GM19324 (cell line): ENCODE data around the gene JMY.
A peak's percentile ranks its signal among the peaks of the same experiment; 100 is the strongest.
"Not testable (repeated sequence)": the region's sequence is repeated elsewhere in the genome, so short reads cannot be mapped to it uniquely, and the experiment has no call there.

Experiments used
- ATAC-seq: cut with Tn5 transposase; IDR thresholded peaks from one replicate; pipeline ENCODE4 v1.9.1; 2021; ENCODE audit warnings: mild to moderate bottlenecking, moderate library complexity; ENCODE audit not compliant: unreplicated experiment, low FRiP score

JMY gene

DNA sequence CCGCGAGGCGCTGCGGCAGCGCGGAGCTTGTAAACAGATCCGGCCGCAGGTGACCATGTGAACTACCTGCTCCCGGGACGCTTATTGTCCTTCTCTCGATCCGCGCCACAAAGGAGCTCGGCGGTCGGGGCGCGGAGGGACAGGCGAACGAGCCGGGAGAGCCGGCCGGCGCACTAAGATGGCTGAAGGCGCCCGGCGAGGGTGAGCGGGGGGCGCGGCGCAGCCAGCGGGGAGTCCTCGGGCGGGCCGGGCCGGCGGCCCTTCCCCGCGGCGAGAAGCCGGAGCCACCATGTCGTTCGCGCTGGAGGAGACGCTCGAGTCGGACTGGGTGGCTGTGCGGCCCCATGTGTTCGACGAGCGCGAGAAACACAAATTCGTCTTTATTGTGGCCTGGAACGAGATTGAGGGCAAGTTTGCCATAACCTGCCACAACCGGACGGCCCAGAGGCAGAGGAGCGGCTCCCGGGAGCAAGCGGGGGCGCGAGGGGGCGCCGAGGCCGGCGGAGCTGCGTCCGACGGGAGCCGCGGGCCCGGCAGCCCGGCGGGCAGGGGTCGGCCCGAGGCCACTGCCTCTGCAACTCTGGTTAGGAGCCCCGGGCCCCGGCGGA, 535 bp downstream of the JMY start:
- peak; percentile 27 for ATAC-seq

DNA sequence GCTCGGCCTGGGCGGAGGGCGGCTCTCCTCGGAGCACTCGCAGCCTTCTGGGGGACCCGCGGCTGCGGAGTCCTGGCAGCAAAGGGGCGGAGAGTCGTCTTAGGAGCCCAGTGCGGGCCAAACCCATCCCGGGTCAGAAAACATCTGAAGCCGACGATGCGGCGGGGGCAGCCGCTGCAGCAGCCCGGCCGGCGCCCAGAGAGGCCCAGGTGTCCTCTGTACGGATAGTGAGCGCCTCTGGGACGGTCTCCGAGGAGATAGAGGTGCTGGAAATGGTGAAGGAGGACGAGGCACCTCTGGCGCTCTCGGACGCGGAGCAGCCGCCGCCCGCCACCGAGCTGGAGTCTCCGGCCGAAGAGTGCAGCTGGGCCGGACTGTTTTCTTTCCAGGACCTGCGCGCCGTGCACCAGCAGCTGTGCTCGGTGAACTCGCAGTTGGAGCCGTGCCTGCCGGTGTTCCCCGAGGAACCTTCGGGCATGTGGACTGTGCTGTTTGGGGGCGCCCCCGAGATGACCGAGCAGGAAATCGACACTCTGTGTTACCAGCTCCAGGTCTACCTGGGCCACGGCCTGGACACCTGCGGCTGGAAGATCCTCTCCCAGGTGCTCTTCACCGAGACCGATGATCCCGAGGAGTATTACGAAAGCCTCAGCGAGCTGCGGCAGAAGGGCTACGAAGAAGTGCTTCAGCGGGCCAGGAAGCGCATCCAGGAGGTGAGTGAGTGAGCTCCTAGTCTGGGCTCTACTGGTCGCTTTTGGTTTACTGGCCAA, 1.2 kb downstream of the JMY start:
- ATAC-seq: peak; percentile 20

DNA sequence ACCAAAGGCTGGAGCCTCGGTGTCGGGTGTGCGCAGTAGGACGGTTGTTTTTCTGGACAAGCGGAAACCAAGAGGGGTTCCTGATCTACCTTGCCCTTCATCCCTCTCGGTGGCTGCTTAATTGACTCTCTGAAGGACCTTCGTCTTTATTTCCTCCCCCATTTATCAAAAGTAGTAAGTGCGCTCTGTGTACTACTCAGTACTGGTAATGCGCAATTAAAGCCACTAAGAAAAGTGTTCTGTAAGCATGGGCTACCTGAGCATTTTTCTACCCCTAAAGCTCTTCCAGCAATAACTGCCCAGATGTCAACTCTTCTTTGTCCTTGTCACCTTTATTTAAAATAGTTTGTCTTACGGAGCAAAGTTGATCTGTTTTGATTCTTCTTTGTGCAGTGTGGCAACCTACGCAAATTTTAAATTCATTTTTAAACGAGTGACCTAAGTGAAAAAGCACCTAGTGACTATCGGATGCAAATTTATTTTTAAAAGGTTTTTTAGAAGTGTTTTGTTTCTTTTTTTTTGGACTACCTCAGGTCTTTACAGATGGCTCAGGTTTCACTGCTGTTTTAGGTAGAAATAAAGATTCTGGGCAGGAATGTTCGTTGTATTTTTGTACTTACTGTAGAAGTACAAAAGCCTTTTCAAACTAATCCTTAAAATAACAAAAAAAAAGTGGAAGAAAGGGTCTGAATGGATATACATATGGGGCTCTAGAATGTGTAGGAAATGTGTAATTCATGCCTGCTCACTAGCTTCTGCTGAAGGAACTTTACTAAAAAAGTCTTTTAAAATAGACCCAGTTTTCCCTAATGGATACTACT, 2.0 kb downstream of the JMY start:
- ATAC-seq: no peak

DNA sequence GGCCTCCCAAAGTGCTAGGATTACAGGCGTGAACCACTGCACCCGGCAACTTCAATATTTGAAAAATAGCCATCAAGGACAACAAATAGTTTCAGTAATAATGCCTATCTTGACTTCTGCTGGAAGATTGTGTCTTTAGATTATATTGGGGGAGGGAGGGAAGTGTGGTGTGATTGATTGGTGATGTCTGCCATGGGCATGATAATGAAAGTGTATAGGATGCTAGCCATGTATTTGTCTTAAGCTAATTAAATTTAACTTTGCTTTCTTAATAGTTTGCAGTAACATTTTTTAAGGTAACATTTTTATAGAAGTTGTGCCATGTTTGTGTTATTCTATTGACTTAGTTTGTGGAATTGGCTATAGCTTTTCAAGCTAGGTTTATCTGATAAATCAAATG, 4.6 kb downstream of the JMY start:
- ATAC-seq: no peak

DNA sequence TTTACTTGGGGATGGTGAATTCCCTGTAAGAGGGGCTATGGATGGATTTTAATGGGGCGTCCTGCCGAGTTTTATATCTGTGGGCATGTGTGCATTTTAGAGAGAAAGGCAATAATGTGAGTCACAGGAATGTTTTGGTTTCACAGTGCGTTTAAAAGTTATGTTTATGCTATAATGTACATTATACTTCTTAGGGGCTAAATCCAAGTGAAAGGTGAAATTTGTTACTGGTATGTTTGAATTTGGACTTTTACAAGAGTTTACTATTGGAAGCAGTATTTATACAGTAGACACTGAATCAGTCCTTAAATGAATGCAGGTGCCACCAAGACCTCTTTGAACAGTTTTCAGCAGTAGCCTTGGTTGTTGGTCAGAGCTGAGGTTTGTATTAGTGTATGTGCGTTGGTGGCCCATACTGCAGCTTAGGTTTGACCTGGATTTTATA, 5.6 kb downstream of the JMY start:
- no peak for ATAC-seq

DNA sequence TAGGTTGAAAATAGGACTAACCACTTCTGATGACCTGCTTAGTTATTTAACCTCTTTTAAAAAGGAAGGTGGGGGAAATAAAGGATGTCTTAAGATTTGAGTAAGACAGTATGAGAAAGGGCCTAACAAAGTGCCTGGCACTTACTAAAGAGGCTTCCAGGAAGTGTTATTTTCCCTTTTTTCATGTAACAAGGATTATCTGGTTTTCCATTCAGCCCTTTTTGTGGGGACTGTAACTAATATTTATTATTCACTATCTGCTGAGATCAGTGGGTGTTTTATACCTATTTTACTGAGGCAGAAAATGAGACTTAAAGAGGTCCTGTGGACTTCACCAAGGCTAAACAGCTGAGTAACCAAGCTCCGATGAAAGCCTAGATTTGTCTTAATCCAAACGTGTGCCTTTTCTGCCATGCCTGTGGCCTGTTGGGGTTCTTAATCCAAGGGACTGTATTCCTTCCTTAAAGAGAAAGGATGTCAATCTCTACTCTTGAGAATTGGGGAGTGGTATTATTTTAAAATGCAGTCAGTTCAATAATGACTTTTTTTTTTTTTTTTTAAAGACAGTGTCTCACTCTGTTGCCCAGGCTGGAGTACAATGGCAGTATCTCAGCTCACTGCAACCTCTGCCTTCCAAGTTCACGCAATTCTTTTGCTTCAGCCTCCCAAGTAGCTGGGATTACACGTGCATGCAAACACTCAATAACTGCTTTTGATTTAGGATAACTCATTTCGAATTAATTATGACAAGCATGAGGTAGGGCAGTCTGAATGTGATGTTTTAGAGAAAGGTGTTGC, 6.5 kb downstream of the JMY start:
- no peak for ATAC-seq

DNA sequence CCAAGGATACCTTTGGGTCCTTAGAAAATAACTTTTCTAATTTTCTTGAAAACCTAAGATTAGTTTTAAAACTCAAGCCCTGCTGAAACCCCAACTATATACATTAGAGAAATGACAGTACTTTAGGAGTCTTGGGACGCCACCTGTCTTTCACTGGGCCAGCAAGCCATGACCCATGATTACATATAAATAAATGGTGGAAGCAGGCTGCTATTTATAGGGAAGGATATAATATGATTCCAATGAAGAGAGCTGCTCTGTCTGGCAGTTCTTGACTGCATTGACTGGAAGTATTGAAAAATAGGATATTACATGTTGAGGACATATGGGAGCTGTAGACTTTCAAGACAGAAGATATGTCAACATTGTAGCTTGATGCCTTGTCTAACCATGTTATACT, 7.3 kb downstream of the JMY start:
- no peak for ATAC-seq

DNA sequence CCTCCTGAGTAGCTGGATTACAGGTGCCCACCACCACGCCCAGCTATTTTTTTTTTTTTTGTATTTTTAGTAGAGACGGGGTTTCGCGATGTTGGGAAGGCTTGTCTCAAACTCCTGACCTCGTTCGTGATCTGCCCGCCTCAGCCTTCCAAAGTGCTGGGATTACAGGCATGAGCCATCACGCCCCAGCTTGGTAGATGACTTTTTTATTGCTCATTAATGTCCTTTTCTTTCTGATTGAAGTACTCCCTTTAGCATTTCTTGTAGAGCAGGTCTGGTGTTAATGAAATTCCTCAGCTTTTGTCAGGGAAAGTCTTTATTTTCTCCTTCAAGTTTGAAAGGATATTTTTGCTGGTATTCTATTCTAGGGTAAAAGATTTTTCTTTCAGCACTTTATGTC, 18.1 kb downstream of the JMY start:
- ATAC-seq: not testable (repeated sequence)

DNA sequence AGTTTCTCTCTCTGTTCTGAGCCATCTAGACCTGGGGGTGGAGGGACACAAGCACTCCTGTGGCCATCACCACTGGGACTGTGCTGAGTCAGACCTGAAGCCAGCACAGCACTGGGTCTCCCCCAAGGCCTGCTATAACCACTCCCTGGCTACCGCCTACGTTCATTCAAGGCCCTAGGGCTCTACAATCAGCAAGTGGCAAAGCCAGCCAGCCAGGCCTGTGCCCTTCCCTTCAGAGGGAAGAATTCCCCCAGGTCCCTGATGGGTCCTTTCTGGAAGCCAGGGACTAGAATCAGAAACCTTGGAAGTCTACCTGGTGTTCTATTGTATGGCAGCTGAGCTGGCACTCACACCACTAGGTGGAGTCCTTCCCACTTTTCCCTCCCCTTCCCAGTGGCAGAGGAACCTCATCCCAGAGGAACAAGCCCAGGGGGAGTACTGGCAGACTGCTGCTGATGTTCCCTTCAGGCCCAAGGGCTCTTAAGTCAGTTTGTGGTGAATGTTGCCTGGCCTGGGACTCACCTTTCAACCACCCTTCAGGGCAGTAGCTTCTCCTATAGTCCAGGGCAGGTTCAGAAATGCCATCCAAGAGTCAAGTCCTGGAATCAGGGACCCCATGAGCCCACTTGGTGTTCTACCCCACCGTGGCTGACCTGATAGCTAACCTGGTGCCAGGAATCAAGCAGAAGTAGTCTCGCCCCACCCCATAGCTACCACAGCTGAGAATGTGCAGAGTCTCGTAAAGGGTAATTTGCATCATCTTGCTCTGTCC, 20.0 kb downstream of the JMY start:
- ATAC-seq: no peak

DNA sequence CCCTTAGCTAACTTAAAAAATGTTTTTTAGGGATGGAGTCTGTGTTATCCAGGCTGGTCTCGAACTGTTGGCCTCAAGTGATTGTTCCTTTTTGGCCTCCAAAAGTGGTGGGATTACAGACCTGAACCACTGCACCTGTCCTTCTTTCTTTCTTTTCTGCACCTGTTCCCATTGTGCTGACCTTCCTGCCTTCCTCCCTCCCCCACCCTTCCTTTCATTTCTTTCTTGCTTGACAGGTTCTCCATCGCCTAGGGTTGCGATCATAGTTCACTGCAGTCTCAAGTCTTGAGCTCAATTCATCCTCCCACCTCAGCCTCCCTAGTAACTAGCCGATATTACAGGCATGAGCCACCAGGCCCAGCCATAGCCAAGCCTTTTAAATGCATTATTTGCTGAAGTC, 20.6 kb downstream of the JMY start:
- no peak for ATAC-seq

DNA sequence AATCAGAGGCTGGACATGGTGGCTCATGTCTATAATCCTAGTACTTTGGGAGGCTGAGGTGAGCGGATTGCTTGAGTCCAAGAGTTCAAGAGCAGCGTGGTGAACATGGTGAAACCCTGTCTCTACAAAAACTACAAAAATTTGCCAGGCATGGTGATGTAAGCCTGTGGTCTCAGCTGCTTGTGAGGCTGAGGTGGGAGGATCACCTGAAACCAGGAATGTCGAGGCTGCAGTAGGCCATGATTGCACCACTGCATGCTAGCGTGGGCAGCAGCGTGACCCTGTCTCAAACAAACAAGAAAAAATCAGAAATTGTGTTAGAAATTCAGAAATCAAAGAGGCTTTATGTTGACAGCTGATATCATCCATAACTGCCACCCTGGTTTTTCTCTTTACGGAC, 21.4 kb downstream of the JMY start:
- no peak for ATAC-seq

DNA sequence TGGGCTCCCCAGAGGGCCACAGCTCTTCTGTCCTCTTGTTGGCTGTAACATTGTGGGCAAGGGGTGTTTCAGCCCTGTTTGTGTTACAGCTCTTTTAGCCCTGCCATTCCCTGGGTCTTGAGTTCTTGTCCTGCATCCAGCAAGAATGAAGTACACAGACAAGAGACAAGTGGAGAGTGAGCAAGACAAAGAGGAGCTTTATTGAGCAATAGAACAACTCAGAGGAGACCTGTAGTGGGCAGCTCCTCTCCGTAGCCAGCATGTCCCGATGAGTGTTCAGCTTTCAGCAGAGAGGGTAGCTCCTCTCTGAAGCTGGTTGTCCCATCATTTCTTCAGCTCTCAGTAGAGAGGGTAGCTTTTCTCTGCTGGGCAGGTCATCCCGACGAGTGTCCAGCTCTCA, 22.9 kb downstream of the JMY start:
- ATAC-seq: no peak

DNA sequence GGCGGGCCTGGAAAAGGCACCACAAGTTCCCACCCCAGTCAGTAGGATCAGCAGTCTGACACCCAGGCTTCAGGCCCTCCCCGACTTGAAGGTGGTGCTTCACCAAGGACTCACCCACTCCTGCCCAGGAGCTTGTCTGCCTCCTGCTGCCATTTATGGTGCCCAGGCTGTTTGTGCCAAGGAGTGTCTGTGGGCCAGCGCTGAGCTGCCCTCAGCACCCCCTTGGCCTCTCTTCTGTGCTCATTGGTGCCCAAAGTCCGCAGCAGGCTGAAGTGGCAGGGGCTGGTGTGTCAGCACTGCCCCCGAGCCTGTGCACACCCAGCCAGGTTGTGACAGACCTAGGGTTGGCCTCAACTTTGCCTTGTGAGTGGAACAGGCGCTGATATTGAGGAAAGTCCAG, 23.5 kb downstream of the JMY start:
- no peak for ATAC-seq

DNA sequence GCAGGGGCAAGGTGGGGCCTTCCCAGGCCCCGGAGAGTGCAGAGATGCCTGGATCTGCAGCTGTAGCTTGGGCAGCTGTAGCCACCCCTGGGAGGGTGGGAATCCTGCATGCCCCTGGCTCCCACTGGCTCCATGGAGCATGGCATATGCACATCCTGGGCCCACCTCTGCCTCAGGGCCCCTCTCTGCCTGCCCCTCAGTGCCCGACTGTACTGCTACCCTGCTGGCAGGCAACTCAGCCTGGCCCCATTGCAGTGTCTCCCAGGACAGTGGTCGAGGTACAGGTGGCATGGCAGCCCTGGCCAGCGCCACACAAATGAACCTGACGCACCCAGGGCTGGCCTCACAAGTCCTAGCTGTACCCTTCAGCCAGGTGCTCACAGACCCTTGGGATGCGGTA, 23.9 kb downstream of the JMY start:
- ATAC-seq: no peak

DNA sequence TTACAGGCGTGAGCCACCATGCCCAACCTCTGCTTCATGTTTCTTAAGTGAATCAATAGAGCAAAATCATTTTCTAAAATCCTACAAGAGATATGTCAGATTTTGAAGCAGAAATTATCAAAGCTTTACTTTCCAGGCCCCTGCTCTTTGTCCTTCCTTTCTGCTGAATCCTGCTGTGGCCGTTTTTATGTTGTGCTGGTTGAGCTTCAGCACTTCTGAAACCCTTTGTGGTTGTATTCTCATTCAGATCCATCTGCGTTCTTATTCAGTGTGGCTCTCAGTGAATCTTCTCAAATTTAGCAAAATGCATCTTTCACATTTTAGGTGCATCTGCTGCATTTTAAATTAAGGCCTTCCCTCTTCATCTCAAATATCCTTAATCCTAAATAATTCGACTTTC, 26.0 kb downstream of the JMY start:
- no peak for ATAC-seq

DNA sequence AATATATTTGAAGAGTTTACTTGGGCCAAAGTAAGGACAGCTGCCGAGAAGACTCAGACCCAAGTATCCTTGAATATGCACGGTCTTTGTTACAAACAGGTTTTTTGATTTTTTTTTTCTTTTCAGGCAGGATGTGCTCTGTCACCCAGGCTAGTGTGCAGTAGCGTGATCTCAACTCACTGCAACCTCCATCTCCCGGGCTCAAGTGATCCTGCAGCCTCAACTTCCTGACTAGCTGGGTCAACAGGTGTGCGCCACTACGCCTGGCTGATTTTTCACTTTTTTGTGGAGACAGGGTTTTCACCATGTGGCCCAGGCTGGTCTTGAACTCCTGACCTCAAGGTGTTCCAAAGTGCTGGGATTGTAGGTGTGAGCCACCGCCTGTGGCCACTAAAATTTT, 27.4 kb downstream of the JMY start:
- no peak for ATAC-seq

DNA sequence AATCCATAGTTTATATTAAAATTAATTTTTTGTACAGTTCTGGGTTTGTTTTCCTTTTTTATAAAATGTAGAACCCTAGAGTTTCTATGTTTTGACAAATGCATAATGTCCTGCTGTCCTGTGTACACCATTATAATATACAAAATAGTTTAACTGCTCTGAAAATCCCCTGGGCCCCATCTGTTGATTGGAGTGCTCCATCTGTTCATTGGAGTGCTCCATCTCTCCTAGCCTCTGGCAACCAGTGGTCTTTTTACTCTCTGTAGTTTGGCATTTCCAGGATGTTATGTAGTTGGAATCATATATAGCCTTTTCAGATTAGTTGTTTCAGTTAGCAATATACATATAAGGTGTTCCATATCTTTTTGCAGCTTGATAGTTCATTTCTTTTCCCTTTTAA, 31.2 kb downstream of the JMY start:
- no peak for ATAC-seq

DNA sequence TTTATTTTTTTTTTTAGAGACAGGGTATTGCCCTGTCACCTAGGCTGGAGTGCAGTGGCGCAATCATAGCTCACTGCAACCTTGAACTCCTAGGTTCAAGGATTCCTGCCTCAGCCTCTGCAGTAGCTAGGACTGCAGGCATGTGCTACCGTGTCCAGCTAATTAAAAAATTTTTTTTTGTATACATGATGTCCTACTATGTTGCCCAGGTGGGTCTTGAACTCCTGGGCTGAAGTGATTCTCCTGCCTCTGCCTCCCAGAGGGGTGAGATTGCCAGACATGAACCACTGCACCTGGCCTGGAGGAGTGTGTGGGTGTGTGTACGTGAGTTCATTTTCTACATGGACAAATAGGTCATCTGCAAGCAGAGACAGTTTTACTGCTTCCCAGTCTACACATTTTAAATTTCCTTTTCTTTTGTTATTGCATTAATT, 33.8 kb downstream of the JMY start:
- ATAC-seq: no peak

DNA sequence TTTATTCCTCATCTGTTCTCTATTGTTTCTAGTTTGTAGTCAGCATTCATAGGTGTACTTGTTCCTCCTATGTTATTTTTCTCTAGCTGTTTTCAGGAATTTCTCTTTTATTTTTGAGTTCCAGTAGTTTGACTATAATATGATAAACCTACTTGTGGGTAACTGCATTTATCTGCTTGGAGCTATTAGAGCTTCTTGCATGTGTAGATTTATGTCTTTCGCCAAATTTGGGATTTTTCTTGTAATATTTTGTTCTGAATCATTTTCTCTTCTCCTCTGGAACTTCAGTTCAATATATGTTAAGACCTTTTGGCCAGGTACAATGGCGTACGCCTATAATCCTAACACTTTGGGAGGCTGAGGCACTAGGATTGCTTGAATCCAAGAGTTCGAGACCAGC, 37.4 kb downstream of the JMY start:
- no peak for ATAC-seq

DNA sequence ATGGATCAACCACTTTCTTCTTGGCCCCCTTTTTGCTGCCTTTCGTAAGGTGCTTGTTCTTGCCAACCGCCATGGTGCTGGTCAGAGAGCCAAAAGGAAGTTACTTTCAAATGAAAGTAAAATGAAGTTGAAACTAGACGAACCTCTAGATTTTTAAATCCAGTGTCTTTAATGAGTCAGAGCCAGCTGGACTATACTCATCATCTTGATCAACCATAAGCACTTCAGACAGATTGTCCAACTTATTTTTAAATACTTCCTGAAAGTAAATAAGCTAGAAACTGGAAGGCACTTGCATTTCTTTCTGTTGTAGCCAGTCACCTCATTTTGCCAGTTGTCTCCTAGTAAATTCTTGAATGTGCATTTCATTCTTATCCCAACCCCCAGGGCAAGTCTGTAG, 48.9 kb downstream of the JMY start:
- ATAC-seq: no peak
